Loucy (cell line): ENCODE measurements around the gene C6orf47.

Experiments used
- H2AFZ ChIP-seq: fragments of 200-600 bp; sonication (generic); 2 replicates; pipeline ENCODE4 v1.6.0; 2016; ENCODE audit warnings: antibody characterized with exemption, mild to moderate bottlenecking, low read length, moderate library complexity
- H3F3A ChIP-seq: fragments of 200-600 bp; 2 replicates; pipeline ENCODE4 v1.6.0; 2016; ENCODE audit warnings: antibody characterized with exemption, low read depth, mild to moderate bottlenecking
- H3K27me3 ChIP-seq: fragments of 200-600 bp; sonication (generic); 2 replicates; pipeline ENCODE4 v1.6.1; 2014; ENCODE audit warnings: low read length, mild to moderate bottlenecking; ENCODE audit not compliant: insufficient read depth, poor library complexity, severe bottlenecking
- H3K36me3 ChIP-seq: fragments of 200-600 bp; sonication (generic); 2 replicates; pipeline ENCODE4 v1.6.1; 2016; ENCODE audit warnings: low read length; ENCODE audit not compliant: insufficient read depth
- H3K4me1 ChIP-seq: fragments of 200-600 bp; sonication (generic); 2 replicates; pipeline ENCODE4 v1.5.1; 2014; ENCODE audit warnings: low read length, mild to moderate bottlenecking; ENCODE audit not compliant: insufficient read depth, poor library complexity, severe bottlenecking
- H3K4me2 ChIP-seq: fragments of 200-600 bp; sonication (generic); 2 replicates; pipeline ENCODE4 v1.6.0; 2014; ENCODE audit warnings: antibody characterized with exemption, low read length, low read depth, mild to moderate bottlenecking; ENCODE audit not compliant: poor library complexity, severe bottlenecking
- H3K4me3 ChIP-seq: fragments of 200-600 bp; sonication (generic); 2 replicates; pipeline ENCODE4 v1.5.1; 2014; ENCODE audit warnings: low read length, mild to moderate bottlenecking, mixed read lengths; ENCODE audit not compliant: poor library complexity, severe bottlenecking
- H3K79me2 ChIP-seq: fragments of 200-600 bp; sonication (generic); 2 replicates; pipeline ENCODE4 v1.6.1; 2014; ENCODE audit warnings: low read length; ENCODE audit not compliant: insufficient read depth
- H3K9ac ChIP-seq: fragments of 200-600 bp; sonication (generic); 2 replicates; pipeline ENCODE4 v1.6.0; 2014; ENCODE audit warnings: mild to moderate bottlenecking, low read depth, low read length, moderate library complexity; ENCODE audit not compliant: poor library complexity, severe bottlenecking
- H3K9me2 ChIP-seq: fragments of 200-600 bp; sonication (generic); replicated peaks from 2 replicates; pipeline ENCODE4 v1.6.1; 2016; ENCODE audit warnings: low read depth, low read length, mixed read lengths
- H3K9me3 ChIP-seq: fragments of 200-600 bp; sonication (generic); 2 replicates; pipeline ENCODE4 v1.6.1; 2014; ENCODE audit warnings: mild to moderate bottlenecking, antibody characterized with exemption, low read length, low read depth; ENCODE audit not compliant: insufficient read depth
- H4K20me1 ChIP-seq: fragments of 200-600 bp; sonication (generic); 2 replicates; pipeline ENCODE4 v1.6.0; 2014; ENCODE audit warnings: antibody characterized with exemption, low read length, mild to moderate bottlenecking; ENCODE audit not compliant: insufficient read depth, poor library complexity, severe bottlenecking
- CTCF ChIP-seq: fragments of 200-600 bp; sonication (generic); conservative IDR thresholded peaks from 2 replicates; pipeline ENCODE4 v1.5.1; 2014; ENCODE audit warnings: mild to moderate bottlenecking, antibody characterized with exemption, low read length
- EZH2phosphoT487 ChIP-seq: fragments of 200-600 bp; IDR thresholded peaks from 2 replicates; pipeline ENCODE4 v1.6.1; 2018; ENCODE audit warnings: antibody characterized with exemption, mild to moderate bottlenecking, moderate library complexity, borderline replicate concordance

C6orf47 gene

DNA sequence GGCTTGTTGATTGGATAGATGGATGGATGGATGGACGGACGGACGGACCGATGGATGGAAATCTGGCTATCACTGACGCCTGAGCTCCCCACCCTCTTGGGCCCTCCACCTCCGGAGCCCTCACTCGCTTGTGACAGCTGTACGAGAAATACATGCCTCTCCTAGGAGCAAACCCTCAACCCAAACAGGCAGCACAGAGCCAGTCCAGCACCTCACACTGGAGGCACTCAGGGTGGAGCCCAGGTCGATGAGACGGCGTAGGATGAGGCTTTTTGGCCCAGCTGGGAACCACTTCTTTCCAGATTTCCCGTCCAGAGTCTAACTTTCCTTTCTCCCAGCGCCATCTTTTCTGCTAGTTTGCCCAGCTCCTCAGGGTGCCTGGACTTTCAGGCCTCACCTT is 23.0 kb upstream of the C6orf47 start:
- Histone ChIP-seq H3K4me1 (peaks cover 8% of the 10 kb centered on the region), H3K9ac (no peak overlapping the region), H3K27me3 (no peaks in the 10 kb centered on the region), H3K4me2 (no peak overlapping the region), H3K9me3 (no peaks in the 10 kb centered on the region), H3F3A (no peaks in the 10 kb centered on the region), H3K36me3 (peaks cover 27% of the 10 kb centered on the region; the same call in 1 of the 2 replicates), H3K9me2 (no peaks in the 10 kb centered on the region), H4K20me1 (no peaks in the 10 kb centered on the region), H2AFZ (no peak overlapping the region), H3K79me2 (no peaks in the 10 kb centered on the region), H3K4me3 (no peak overlapping the region)
- TF ChIP-seq EZH2phosphoT487 (no peak), CTCF (no peak)

GRCh38 chr6:31681135-31681671 is 20.6 kb upstream of the C6orf47 start:
- no peaks in the 10 kb centered on the region for H3K27me3 ChIP-seq
- H3K9ac ChIP-seq = no peak overlapping the region
- no peak overlapping the region for H3K4me2 ChIP-seq
- H2AFZ ChIP-seq = no peak overlapping the region
- H3K79me2 ChIP-seq = no peaks in the 10 kb centered on the region
- TF ChIP-seq EZH2phosphoT487 (no peak), CTCF (no peak)
- H3K36me3 ChIP-seq = peaks cover 3% of the 10 kb centered on the region; the same call in 1 of the 2 replicates
- peaks cover 8% of the 10 kb centered on the region for H3K4me1 ChIP-seq
- no peaks in the 10 kb centered on the region for H3F3A ChIP-seq
- no peaks in the 10 kb centered on the region for H3K9me2 ChIP-seq
- no peaks in the 10 kb centered on the region for H3K9me3 ChIP-seq
- no peak overlapping the region for H3K4me3 ChIP-seq
- no peaks in the 10 kb centered on the region for H4K20me1 ChIP-seq

- no peak within 1 kb of the TSS for H3K9ac ChIP-seq
- H3K9me3 ChIP-seq = no peaks in the 10 kb centered on the region
- no peak within 1 kb of the TSS for H3K4me3 ChIP-seq
- no peaks in the 10 kb centered on the region for H3K9me2 ChIP-seq
- peaks cover 8% of the 10 kb centered on the region for H3K4me1 ChIP-seq
- no peaks in the 10 kb centered on the region for H3K27me3 ChIP-seq
- no peak within 1 kb of the TSS for H2AFZ ChIP-seq
- TF ChIP-seq EZH2phosphoT487 = no peak
- TF ChIP-seq CTCF = peak; percentile 40; the same call in 1 of the 2 replicates
- no peaks in the 10 kb centered on the region for H4K20me1 ChIP-seq
- no peaks in the 10 kb centered on the region for H3K79me2 ChIP-seq
- no peak within 1 kb of the TSS for H3K4me2 ChIP-seq
- no peaks in the 10 kb centered on the region for H3K36me3 ChIP-seq
- H3F3A ChIP-seq = no peaks in the 10 kb centered on the region
Measured at GRCh38 chr6:31680226-31681134, 19.9 kb upstream of the C6orf47 start, which contains the start of gene LY6G5C. Gene LY6G5C, minus strand, starts transcription at chr6:31681067. Its CDS starts 694 bp downstream, at chr6:31680373.
